ENCODE measurements around the gene IFNB1.

- TF ChIP-seq TCF7L2 (IDR thresholded peaks at IDR 0.05; ENCODE audit: borderline replicate concordance, low read depth, low read length) (no peak), SP2 (tag by site-specific recombination; IDR thresholded peaks at IDR 0.05) (no peak)
- TF ChIP-seq, protein P1, sequence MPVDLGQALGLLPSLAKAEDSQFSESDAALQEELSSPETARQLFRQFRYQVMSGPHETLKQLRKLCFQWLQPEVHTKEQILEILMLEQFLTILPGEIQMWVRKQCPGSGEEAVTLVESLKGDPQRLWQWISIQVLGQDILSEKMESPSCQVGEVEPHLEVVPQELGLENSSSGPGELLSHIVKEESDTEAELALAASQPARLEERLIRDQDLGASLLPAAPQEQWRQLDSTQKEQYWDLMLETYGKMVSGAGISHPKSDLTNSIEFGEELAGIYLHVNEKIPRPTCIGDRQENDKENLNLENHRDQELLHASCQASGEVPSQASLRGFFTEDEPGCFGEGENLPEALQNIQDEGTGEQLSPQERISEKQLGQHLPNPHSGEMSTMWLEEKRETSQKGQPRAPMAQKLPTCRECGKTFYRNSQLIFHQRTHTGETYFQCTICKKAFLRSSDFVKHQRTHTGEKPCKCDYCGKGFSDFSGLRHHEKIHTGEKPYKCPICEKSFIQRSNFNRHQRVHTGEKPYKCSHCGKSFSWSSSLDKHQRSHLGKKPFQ (tag by site-specific recombination; IDR thresholded peaks at IDR 0.05): no peak
- TF ChIP-seq, protein P2, sequence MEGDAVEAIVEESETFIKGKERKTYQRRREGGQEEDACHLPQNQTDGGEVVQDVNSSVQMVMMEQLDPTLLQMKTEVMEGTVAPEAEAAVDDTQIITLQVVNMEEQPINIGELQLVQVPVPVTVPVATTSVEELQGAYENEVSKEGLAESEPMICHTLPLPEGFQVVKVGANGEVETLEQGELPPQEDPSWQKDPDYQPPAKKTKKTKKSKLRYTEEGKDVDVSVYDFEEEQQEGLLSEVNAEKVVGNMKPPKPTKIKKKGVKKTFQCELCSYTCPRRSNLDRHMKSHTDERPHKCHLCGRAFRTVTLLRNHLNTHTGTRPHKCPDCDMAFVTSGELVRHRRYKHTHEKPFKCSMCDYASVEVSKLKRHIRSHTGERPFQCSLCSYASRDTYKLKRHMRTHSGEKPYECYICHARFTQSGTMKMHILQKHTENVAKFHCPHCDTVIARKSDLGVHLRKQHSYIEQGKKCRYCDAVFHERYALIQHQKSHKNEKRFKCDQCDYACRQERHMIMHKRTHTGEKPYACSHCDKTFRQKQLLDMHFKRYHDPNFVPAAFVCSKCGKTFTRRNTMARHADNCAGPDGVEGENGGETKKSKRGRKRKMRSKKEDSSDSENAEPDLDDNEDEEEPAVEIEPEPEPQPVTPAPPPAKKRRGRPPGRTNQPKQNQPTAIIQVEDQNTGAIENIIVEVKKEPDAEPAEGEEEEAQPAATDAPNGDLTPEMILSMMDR (tag by site-specific recombination; IDR thresholded peaks at IDR 0.05): no peak
These were observed 24.6 kb upstream of the IFNB1 start for GRCh38 chr9:21102305-21102704.
